ENCODE results near the gene OGFR.

DNA sequence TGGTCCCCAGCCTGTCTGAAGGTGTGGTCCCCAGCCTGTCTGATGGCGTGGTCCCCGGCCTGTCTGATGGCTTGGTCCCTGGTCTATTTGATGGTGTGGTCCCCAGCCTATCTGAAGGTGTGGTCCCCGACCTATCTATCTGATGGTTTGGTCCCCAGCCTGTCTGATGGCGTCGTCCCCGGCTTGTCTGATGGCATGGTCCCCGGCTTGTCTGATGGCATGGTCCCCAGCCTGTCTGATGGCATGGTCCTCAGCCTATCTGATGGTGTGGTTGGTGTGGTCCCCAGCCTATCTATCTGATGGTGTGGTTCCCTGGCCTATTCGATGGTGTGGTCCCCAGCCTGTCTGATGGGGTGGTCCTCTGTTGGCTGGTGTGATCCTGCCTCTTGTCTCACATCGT, 26.6 kb upstream of the OGFR start:
- TF ChIP-seq EZH2 (IDR thresholded peaks at IDR 0.05; ENCODE audit: insufficient read depth, poor library complexity, severe bottlenecking) (no peak), EZH2phosphoT487 (IDR thresholded peaks at IDR 0.05; ENCODE audit: insufficient read depth, low read depth) (no peak)
